Cardiac fibroblast (primary cell): ENCODE results near the gene IFNGR2.

Source experiments
- DNase-seq, 2 donors: peaks; one replicate each; pipeline versions ENCODE4 v3.0.0 to v3.0.0-alpha.2; 2010; ENCODE audit warnings: low read depth in 2 of 2
- H3K4me3 ChIP-seq, 2 donors: replicated peaks in 1 of 2; 1 replicate in 1 of 2; 2 replicates in 1 of 2; pipeline ENCODE4 v1.5.1; 2011; ENCODE audit warnings: low read depth in 2 of 2, low read length in 2 of 2, mild to moderate bottlenecking in 2 of 2, moderate library complexity in 1 of 2
- TF ChIP-seq, protein P1 (sequence below): IDR thresholded peaks from one replicate; pipeline ENCODE4 v1.5.1; 2011; ENCODE audit warnings: low read depth, mild to moderate bottlenecking, low read length, inconsistent platforms

Gene IFNGR2

DNA sequence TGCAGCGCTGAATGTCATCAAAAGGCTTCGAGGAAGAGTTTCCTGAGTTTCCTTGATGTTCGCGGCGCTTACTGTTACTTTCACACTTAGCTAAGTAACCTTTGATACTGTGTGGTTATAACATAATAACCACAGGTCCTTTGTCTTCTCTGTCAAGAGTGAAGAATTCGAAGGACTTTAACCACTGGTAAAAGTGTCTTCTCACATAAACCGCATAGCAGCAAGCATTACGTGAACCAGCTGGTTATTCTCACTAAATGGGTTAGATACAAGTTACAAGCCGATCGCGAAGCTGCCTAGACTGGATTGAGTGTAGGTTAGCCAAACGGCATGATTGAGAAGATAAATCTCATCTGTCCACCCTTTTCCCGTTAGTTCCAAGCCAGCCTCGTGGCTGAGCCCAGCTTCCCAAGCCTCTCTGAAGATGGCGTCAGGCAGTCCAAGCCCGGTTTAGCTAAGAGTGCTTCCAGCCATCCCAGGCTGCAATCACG, 18.3 kb upstream of the IFNGR2 start:
- TF ChIP-seq, protein P1, sequence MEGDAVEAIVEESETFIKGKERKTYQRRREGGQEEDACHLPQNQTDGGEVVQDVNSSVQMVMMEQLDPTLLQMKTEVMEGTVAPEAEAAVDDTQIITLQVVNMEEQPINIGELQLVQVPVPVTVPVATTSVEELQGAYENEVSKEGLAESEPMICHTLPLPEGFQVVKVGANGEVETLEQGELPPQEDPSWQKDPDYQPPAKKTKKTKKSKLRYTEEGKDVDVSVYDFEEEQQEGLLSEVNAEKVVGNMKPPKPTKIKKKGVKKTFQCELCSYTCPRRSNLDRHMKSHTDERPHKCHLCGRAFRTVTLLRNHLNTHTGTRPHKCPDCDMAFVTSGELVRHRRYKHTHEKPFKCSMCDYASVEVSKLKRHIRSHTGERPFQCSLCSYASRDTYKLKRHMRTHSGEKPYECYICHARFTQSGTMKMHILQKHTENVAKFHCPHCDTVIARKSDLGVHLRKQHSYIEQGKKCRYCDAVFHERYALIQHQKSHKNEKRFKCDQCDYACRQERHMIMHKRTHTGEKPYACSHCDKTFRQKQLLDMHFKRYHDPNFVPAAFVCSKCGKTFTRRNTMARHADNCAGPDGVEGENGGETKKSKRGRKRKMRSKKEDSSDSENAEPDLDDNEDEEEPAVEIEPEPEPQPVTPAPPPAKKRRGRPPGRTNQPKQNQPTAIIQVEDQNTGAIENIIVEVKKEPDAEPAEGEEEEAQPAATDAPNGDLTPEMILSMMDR: no peak
- DNase-seq: no peak
- H3K4me3 ChIP-seq: no peak overlapping the region

DNA sequence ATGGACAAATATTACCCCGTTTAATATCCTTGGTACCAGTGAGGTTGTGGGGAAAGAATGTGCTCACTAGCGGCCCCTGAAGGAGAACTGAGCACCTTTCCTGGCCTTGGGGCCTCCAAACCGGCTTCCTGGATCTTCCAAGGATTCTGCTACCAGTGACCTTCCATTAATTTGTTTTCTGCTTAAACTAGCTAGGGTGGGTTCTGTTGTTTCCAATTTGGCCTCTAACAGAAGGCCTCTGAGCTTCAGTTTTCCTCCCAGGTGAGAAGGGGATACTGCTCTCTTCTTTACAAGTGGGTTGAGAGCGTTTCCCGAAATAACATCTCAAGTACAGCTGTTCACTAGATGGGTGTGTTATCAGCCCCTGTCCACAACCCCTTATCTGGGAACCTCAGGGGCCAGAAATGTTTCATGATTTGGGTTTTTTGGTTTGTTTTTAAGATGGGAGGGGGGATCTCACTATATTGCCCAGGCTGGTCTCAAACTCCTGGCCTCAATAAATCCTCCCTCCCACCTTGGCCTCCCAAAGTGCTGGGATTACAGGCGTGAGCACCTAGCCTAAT, 16.9 kb upstream of the IFNGR2 start:
- no peak overlapping the region for H3K4me3 ChIP-seq
- TF ChIP-seq, protein P1: peak; percentile 44
- no peak for DNase-seq

DNA sequence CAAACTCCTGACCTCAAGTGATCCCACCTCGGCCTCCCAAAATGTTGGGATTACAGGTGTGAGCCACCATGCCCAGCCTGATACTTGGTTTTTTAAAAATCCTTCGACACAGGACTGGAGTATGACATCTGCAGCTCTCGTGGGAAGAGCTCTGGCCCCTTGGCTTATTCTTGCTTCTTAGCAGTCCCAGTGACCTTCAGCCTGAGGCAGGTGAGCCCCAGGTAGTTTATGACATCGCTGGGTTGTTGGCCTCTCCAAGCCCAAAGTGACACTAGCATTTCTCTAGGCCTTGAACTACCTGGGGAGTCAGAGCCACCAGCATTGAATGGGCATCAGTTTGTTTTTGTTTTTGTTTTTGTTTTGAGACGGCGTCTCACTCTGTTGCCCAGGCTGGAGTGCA, 15.9 kb upstream of the IFNGR2 start:
- DNase-seq: no peak
- H3K4me3 ChIP-seq: no peak overlapping the region
- TF ChIP-seq, protein P1: no peak

DNA sequence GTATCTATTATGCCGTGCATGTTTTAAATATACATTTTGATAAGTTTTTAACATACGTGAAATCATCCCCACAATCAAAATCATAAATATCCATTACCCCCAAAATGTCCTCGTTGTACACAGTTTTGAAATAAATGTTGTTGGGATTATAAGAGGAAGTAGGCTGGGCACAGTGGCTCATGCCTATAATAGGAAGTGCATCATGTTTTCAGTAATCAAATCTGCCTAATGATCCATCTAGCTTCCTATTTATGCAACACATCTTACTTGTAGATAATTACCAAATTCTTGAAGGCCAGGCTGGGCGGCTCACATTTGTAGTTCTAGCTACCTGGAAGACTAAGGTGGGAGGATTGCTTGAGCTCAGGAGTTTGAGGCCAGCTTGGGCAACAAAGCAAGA, 15.0 kb upstream of the IFNGR2 start:
- TF ChIP-seq, protein P1: no peak
- DNase-seq: no peak

DNA sequence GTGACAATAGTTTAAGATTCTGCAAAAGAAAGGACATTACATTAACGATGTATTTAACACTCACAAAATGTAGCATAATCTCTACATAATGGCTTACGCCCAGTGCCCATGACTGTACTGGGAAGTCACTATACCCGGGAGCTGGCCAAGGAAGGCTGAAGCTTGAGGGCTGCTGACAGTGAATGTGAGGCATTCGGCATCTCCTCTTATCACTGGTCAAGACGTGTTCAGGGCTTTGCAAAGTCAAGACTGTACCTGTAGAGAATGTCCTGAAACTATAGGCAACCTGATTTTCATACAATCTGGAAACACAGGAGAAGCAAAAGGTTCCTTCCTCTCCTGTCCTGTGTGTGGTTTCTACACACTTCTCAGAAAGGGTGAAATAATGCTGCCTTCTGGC, 12.7 kb upstream of the IFNGR2 start:
- no peak for DNase-seq
- H3K4me3 ChIP-seq: no peak overlapping the region
- TF ChIP-seq, protein P1: no peak

More for the DNA sequence above, 15.0 kb upstream of the IFNGR2 start:
- H3K4me3 ChIP-seq: no peak overlapping the region

DNA sequence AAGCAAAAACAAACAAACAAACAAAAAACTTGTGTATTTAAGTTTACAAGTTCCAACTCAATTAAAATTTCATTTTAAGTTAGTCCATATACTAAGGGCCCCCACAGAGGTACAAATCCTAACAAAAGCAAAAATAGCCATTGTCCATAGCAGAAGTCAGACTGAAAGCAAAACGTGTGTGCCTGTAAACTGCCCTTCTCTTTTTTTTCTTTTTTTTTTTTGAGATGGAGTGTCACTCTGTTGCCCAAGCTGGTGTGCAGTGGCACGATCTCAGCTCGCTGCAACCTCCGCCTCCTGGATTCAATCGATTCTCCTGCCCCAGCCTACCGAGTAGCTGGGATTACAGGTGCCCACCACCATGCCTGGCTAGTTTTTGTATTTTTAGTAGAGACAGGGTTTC, 11.6 kb upstream of the IFNGR2 start:
- no peak overlapping the region for H3K4me3 ChIP-seq
- TF ChIP-seq, protein P1: no peak
- no peak for DNase-seq

DNA sequence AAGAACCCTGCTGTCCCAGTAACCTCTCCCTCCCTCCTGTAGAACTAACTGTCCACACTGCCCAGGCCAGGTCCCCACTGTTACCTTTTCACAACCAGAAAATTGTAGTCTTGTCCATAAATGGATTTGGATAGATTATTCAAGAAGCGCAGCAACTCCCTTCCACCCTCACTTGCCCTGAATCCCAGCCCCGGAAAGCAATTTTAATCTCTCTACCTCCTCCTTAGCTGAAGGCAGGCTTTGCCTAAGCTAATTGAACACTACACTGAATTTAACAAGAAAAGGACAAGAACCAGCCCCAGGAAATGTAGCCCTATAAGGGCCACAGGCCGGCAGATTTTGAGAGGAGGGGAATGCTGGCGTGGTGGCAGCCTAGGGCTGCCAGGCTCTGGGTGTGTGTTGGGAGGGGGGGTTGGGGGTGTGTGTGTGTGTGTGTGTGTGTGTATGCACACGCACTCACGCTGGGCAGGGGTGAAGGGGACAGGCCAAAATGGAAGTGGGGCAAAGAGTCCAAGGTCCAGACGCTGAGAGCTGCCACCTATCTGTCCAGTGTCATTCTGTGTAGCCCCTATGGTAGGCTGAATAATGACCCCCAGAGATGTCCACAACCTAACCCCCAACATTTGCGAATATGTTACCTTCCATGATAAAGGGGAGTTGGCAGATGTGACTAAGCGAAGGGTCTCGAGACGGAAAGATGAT, 10.8 kb upstream of the IFNGR2 start:
- no peak for DNase-seq
- no peak overlapping the region for H3K4me3 ChIP-seq
- TF ChIP-seq, protein P1: no peak
